ENCODE measurements around the gene EGFR.

EGFR gene

DNA sequence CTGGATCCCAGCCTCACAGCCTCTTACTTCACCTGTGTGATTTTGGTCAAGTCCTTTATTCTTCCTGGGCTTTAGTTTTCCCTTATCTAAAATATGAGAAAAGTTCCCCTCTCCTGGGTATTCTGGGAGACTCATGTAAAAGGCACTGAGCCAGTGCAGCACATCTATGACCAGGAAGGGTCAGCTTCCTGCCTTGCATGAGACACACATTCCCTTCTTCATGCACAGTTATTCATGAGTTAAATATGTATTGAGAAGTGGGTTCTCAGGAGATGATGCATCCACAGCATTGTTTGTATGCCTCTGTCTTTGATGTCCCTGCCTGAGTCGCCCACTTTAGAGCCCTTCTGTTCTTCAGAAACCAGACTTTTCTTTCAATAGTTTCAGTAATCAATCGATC, 33.3 kb downstream of the EGFR start:
- in situ Hi-C loops (cut with HindIII; ENCODE audit: low pct_ligation_motif_present, low sequenced_read_pairs): no loop called here
- no peak overlapping the region for H3K4me3 ChIP-seq (ENCODE audit: low read depth, low read length)
- DNase-seq: peak; percentile 90
- no peaks in the 10 kb centered on the region for H3K36me3 ChIP-seq (replicated peaks)
- peak overlapping the region; percentile 94 for H3K27ac ChIP-seq
- no peaks in the 10 kb centered on the region for H3K27me3 ChIP-seq (replicated peaks)
- TF ChIP-seq, protein P1, sequence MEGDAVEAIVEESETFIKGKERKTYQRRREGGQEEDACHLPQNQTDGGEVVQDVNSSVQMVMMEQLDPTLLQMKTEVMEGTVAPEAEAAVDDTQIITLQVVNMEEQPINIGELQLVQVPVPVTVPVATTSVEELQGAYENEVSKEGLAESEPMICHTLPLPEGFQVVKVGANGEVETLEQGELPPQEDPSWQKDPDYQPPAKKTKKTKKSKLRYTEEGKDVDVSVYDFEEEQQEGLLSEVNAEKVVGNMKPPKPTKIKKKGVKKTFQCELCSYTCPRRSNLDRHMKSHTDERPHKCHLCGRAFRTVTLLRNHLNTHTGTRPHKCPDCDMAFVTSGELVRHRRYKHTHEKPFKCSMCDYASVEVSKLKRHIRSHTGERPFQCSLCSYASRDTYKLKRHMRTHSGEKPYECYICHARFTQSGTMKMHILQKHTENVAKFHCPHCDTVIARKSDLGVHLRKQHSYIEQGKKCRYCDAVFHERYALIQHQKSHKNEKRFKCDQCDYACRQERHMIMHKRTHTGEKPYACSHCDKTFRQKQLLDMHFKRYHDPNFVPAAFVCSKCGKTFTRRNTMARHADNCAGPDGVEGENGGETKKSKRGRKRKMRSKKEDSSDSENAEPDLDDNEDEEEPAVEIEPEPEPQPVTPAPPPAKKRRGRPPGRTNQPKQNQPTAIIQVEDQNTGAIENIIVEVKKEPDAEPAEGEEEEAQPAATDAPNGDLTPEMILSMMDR (IDR thresholded peaks at IDR 0.05; ENCODE audit: low read depth, low read length, missing control alignments): no peak

DNA sequence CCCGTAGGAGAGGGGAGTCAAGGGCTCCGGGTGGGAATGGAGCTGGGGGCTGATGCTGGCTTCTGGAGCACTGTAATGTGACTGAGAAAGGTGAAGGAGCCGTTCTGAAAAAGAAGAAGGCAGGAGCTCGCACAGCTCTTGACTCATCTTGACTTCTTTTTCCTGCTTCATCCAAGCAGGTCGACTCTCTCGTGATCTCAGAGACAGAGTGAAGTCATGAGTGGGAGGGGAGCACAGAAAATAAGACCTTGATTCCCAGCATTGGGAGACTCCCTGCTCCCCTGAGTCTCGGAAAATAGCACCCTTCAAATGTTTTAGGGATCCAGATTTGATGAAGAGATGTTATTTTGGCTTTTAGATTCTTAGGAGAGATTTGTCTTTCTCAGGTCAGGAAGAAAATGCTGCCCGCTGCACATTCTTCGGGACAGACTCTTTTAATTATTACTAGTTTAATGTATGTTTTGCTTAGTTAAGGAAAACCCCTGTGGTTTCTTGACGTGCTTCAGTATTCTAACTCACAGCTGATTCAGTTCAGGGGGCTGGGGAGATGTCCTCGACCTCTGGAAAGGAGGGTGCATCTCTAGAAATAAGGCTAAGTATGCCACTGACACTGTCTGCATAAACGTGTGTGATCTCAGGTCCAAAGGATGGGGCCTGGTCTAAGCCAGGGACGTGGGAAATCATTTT, 34.1 kb downstream of the EGFR start:
- peak overlapping the region; percentile 94 for H3K27ac ChIP-seq
- no peaks in the 10 kb centered on the region for H3K27me3 ChIP-seq (replicated peaks)
- TF ChIP-seq, protein P1 (IDR thresholded peaks at IDR 0.05; ENCODE audit: low read depth, low read length, missing control alignments): no peak
- no peak overlapping the region for H3K4me3 ChIP-seq (ENCODE audit: low read depth, low read length)
- in situ Hi-C loops (cut with HindIII; ENCODE audit: low pct_ligation_motif_present, low sequenced_read_pairs): no loop called here
- no peaks in the 10 kb centered on the region for H3K36me3 ChIP-seq (replicated peaks)
- peak; percentile 72 for DNase-seq

DNA sequence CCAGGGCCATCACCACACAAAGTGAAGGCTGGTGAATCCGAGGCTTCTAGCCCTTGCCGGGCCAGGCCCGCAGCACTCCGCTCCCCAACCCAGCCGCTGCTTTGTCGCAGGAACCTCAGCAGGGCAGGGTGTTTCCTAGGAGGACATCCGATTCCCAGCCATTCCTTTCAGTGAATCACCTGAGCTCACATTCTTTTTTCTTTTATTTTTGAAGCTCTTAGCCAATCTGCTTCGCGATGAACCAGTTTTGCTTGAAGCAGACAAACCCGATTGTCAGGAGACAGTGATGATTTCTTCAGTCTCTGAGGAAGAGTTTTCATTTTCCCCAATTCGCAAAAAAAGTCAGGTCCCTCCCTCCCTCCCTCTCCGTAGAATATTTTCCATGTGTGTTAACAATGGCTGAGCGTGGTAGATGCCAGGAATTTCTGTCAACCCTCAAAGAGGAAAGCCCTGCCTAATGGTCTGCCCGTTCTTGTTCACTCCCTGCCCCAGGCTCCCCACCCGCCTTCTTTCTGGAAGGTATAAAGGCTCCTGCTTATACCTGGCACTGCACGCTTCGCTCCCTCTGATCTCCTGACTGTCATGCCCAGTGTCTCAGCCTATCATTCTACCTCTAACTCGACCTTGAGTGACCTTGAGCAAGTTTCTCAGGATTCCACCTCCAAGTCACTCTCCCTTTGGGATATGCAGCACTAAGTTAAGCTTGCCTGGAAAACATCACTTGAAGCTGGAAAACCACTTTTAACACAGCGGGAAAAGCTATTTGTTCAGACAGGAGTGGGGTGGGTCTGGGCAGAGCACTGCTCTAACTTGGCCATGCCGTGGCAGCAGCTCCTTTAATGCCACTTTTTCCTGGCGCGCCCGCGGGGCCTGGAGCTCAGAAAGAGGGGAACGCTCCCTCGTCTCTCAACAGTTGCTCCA, 35.1 kb downstream of the EGFR start:
- in situ Hi-C loops (cut with HindIII; ENCODE audit: low pct_ligation_motif_present, low sequenced_read_pairs): no loop called here
- Histone ChIP-seq H3K36me3 (replicated peaks) (no peaks in the 10 kb centered on the region), H3K4me3 (ENCODE audit: low read depth, low read length) (no peak overlapping the region), H3K27me3 (replicated peaks) (no peaks in the 10 kb centered on the region), H3K27ac (peak overlapping the region; percentile 94)
- DNase-seq: no peak
- TF ChIP-seq, protein P1 (IDR thresholded peaks at IDR 0.05; ENCODE audit: low read depth, low read length, missing control alignments): no peak

DNA sequence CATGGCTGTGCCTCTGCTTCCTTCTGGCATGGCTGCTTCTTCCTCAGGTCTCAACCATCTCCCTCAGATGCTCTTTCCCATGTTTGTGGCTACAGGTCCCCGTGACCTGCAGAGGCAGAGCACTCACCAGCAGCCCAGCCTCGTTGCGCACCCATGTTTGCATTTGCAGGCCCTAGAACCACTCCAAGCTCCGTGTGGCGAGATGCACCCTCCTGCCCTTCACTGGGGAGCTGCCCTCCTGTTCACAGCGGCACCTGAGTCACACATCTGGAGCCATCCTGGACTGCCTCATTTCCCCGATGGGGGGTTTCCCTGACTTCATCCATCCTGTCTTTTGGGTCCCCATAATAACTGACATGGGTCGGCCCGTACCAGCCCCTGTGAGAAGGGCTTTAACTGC, 35.9 kb downstream of the EGFR start:
- Histone ChIP-seq H3K4me3 (ENCODE audit: low read depth, low read length) (no peak overlapping the region), H3K36me3 (replicated peaks) (no peaks in the 10 kb centered on the region), H3K27me3 (replicated peaks) (no peaks in the 10 kb centered on the region), H3K27ac (peak overlapping the region; percentile 94)
- no peak for DNase-seq
- TF ChIP-seq, protein P1 (IDR thresholded peaks at IDR 0.05; ENCODE audit: low read depth, low read length, missing control alignments): no peak
- in situ Hi-C loops (cut with HindIII; ENCODE audit: low pct_ligation_motif_present, low sequenced_read_pairs): no loop called here

DNA sequence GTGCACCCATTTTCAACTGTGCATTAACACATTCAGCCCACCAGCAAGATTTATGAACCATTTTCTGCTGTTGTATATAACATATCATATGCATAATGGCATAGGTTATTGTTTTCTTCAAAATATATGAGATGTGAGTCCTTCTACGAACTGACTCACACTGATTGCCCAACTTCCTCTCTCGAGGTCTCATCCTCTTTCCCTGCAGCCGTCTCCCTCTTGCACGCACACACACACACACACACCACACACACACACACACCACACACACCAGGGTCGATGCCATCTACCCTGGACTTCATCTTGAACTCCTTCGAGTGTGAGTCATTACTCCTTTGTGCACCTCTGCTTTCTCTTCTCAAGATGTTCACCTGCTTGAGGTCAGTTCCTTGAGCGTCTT, 36.7 kb downstream of the EGFR start:
- Histone ChIP-seq H3K4me3 (ENCODE audit: low read depth, low read length) (no peak overlapping the region), H3K36me3 (replicated peaks) (no peaks in the 10 kb centered on the region), H3K27me3 (replicated peaks) (no peaks in the 10 kb centered on the region), H3K27ac (peak overlapping the region; percentile 94)
- TF ChIP-seq, protein P1 (IDR thresholded peaks at IDR 0.05; ENCODE audit: low read depth, low read length, missing control alignments): no peak
- DNase-seq: peak; percentile 90
- in situ Hi-C loops (cut with HindIII; ENCODE audit: low pct_ligation_motif_present, low sequenced_read_pairs): no loop called here

All from brain microvascular endothelial cell (primary cell).